Testis (tissue), 2 donors: Measurements from ENCODE around the gene DHH.

Experiments
- POLR2A ChIP-seq: fragments of 450-650 bp; IDR thresholded peaks from one replicate; pipeline ENCODE4 v1.6.1; 2017; ENCODE audit warnings: antibody characterized with exemption, mild to moderate bottlenecking, moderate library complexity
- TF ChIP-seq, protein P1 (sequence below), 3 experiments: fragments of 450-650 bp in 2 of 3; fragments of 200-600 bp in 1 of 3; sonication (generic) in 1 of 3; IDR thresholded peaks; one replicate each; pipeline ENCODE4 v1.5.1; 2016 to 2019; ENCODE audit warnings: antibody characterized with exemption in 3 of 3, mild to moderate bottlenecking in 2 of 3, moderate library complexity in 1 of 3

- TF ChIP-seq, protein P1, sequence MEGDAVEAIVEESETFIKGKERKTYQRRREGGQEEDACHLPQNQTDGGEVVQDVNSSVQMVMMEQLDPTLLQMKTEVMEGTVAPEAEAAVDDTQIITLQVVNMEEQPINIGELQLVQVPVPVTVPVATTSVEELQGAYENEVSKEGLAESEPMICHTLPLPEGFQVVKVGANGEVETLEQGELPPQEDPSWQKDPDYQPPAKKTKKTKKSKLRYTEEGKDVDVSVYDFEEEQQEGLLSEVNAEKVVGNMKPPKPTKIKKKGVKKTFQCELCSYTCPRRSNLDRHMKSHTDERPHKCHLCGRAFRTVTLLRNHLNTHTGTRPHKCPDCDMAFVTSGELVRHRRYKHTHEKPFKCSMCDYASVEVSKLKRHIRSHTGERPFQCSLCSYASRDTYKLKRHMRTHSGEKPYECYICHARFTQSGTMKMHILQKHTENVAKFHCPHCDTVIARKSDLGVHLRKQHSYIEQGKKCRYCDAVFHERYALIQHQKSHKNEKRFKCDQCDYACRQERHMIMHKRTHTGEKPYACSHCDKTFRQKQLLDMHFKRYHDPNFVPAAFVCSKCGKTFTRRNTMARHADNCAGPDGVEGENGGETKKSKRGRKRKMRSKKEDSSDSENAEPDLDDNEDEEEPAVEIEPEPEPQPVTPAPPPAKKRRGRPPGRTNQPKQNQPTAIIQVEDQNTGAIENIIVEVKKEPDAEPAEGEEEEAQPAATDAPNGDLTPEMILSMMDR (IDR thresholded peaks at IDR 0.05): no peak
- no peak for TF ChIP-seq POLR2A
Observed at GRCh38 chr12:49068879-49069506, 25.6 kb downstream of the DHH start.
